Measurements from ENCODE around the gene CENPP.
"Not testable (repeated sequence)": the region's sequence is repeated elsewhere in the genome, so short reads cannot be mapped to it uniquely, and the experiment has no call there.

CENPP gene

DNA sequence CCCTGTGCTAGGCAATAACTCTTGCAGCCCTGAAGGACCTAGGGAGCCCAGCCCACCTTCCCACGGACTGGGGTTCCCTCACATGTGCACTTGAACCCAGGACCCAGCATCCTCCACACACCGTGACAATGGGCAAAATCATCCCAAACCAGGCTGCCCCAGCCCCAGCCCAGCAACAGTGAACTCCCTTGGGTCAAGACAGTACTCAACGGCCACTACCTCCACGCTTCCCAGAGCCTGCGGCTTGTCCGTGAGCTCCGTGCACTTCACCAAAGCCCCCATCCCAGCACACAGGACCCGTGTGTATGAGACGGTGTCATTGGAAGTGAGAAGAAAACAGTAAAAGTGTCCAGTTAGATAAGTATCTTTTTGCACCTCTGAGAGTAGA is 288.4 kb downstream of the CENPP start:
- no peak for DNase-seq (ENCODE audit: insufficient read length, low spot score)
- FAIRE-seq, result no peak
- TF ChIP-seq POLR2A (IDR thresholded peaks at IDR 0.05; ENCODE audit: low read depth, low read length), result no peak

DNA sequence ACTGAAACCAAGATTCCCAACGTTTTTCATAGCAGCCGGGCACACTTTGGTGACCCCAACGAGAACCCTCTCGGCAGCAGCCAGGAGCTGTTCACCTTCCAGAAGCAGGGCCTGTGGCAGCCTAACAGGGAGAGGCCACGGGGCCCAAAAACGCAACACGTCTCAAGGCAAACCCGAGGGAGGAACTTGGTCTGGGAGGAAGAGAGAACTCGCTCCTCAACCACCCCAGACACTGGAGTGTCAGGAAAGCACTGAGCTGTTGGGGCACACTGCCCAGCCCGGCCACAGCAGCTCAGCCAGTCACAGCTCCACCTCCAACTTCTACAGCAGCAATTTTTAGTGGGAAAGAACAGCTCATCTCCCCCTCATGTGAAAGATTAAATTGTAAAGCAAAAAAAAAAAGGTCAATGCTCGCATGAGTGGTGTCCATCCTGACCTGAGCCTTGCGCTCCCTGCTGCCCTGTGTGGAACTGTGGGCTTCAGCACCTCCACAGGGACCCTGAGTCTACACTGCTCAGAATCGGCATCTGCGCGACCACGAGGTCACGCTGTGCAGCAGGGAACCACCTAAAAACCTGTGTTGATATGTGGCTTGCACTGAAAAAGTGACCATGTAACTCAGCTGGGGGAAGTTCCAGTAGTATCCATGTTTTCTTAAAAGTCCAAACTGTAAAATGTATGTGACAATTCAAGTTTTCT is 289.2 kb downstream of the CENPP start:
- no peak for TF ChIP-seq POLR2A (IDR thresholded peaks at IDR 0.05; ENCODE audit: low read depth, low read length)
- DNase-seq (ENCODE audit: insufficient read length, low spot score) (no peak), FAIRE-seq (no peak)

DNA sequence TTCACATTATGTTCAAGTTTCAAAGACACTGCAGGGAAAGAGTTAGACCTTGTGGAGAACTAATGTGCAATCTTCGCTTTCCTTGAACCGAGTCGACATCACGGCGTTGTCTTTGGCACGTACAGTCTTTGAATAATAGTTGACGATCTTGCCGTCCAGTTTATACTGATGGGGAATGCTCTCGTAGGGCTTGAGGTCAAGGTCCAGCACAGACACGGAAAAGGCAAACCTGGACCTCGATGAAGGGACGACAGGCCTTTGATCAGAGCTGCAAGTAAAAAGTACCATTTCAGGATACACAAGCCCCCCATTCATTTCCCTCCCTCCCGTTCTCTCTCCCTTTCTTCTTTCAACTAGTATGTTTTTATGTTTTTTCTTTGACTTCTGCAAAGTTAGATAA is 290.0 kb downstream of the CENPP start:
- FAIRE-seq (no peak), DNase-seq (ENCODE audit: insufficient read length, low spot score) (no peak)
- TF ChIP-seq POLR2A (IDR thresholded peaks at IDR 0.05; ENCODE audit: low read depth, low read length), result no peak

DNA sequence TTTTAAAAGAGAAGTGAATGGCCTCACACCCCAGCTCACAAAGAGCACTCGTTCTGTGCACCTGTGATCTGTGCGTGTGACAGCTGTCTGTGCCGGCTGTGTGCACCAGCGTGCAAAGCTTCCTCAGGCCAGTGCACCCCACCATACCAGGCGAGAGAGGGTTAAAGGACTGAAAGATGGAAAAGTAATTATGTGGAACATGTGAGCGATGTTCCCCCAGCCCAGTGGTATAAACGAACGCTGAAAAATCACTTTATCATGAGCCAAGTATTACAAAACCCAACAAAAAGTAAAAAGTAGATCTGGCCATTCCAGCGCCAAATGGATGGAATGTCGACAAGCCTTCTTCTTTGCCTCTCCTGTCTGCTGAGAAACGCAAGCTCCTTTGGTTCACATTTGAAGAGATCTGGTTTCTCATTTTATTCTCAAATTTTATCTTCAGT is 290.5 kb downstream of the CENPP start:
- FAIRE-seq (no peak), DNase-seq (ENCODE audit: insufficient read length, low spot score) (no peak)
- no peak for TF ChIP-seq POLR2A (IDR thresholded peaks at IDR 0.05; ENCODE audit: low read depth, low read length)

DNA sequence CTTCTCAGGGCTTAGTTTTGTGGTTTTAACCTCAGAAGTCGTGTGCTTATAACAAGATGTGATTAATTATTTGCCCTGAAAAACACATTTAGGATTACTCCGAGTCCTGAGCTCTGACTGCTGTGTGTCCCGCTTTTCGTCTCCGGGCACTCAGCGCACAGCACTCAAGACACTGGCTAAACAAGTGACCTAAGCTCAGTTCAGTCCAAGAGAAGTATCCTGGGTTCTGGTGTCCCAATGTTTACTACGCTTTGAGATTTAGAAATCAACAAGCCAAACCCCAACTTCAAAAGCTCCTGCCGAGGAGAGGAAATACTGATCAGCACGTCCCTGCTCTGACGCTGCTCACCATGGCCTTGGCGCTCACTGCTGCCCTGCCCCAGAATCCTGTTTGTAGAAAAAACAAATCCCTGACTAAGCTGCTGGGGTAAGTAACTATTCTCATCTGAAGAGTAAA is 290.9 kb downstream of the CENPP start:
- FAIRE-seq (no peak), DNase-seq (ENCODE audit: insufficient read length, low spot score) (no peak)
- TF ChIP-seq POLR2A (IDR thresholded peaks at IDR 0.05; ENCODE audit: low read depth, low read length), result no peak

DNA sequence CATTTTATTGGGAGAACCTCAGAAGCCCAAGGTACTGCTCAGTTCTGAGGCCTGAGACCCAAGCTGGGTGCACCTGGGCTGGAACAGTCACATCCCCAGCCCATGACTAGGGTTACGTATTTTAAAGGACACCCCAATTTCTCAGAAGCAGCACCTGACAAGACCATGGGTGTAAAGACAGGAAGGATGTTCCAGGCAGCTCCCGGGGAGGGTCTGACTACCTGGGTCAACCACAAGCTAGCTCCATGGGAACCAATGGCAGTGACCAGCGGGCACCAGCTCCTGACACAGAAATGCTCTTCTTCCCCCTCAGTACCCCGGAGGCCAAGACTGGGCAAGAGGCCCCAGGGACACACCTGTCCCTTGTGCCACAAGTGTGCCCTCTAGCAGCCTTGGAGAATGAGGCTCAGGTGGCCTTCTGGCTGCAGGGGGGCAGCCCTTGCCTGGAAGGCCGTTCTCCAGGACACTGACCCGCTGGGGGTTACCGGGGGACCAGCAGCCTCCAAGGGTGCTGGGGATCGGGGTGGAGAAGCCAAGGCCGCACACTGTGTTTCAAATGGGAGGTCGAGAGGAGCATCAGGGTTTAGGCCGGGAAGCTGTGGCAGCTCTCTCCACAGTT is 291.6 kb downstream of the CENPP start:
- DNase-seq (ENCODE audit: insufficient read length, low spot score) (no peak), FAIRE-seq (no peak)
- TF ChIP-seq POLR2A (IDR thresholded peaks at IDR 0.05; ENCODE audit: low read depth, low read length), result no peak

DNA sequence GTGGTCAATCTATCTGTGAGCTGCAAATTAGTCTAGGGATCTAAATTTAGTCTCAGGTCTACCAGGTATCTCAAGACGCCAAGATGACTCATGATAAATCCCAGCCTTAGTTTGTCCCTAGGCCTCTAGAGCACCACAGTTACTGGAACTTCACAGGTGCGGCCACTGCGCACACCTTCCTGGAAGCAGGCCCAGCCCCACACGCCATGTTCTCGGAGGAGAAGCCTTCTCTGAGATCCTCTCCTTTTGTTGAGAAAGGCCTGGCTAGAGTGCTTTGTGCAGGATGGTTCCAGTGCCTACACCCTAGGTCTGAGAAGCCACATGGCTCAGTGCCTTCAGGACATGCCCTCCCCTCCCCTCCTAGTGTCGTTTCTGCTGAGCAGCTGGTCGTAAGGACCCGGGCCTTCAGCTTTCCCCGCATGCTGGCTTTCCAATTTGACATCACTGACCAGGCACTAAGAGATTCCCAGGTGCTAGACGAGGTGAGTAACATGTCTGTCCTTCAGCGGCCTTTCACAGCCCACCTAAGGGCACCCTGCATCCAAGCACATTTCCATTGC is 292.3 kb downstream of the CENPP start:
- DNase-seq (ENCODE audit: insufficient read length, low spot score) (no peak), FAIRE-seq (no peak)
- TF ChIP-seq POLR2A (IDR thresholded peaks at IDR 0.05; ENCODE audit: low read depth, low read length), result no peak

GRCh38 chr9:92618633-92619225 is 293.0 kb downstream of the CENPP start:
- no peak for TF ChIP-seq POLR2A (IDR thresholded peaks at IDR 0.05; ENCODE audit: low read depth, low read length)
- no peak for FAIRE-seq

DNA sequence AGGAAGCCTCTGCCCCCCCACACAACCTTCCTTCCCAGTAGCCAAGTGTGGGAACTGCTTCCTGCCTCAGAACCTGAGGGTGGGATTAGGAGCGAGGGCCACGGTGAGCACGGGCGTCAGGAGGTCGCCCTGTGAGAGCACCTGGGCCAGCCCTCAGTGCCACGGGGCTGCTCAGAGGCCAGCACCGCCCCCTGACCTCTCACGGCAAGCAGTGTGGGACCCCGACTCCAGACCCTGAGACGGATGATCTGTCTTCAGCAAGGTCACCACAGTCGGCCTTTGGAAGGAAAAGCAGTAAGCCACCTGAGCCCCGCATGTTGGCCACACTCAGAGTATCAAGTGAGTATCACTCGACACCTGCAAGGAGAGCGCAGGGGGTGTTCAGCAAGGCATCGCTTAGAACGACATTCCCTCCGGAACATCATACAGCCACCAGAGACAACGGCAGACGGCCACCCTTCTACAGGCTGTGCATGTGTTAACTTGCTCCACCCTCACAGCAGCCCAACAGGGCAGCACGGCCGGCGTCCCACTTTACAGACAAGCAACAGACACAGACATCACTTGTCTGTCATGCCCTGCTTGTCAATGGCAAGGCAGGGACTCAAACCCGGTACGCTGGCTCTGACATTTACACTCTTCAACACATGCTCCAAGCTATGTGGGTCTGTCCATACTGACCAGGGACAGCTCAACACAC is 294.0 kb downstream of the CENPP start:
- TF ChIP-seq POLR2A (IDR thresholded peaks at IDR 0.05; ENCODE audit: low read depth, low read length), result no peak
- DNase-seq (ENCODE audit: insufficient read length, low spot score) (no peak), FAIRE-seq (no peak)

More at GRCh38 chr9:92618633-92619225, 293.0 kb downstream of the CENPP start:
- DNase-seq (ENCODE audit: insufficient read length, low spot score), result no peak

- TF ChIP-seq POLR2A (IDR thresholded peaks at IDR 0.05; ENCODE audit: low read depth, low read length), result no peak
- DNase-seq (ENCODE audit: insufficient read length, low spot score) (no peak), FAIRE-seq (no peak)
Measured at GRCh38 chr9:92620845-92621244, 295.1 kb downstream of the CENPP start.

DNA sequence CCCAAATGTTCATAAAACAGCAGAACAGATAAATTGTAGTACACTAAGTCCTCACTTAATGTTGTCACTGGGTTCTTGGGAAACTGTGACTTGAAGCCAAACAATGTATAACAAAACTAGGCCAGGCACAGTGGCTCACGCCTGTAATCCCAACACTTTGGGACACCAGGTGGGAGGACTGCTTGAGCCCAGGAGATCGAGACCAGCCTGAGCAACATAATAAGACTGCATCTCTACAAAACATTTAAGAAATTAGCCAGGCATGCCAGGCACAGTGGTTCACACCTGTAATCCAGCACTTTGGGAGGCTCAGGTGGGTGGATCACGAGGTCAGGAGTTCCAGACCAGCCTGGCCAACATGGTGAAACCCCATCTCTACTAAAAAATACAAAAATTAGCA is 298.2 kb downstream of the CENPP start:
- DNase-seq (ENCODE audit: insufficient read length, low spot score); FAIRE-seq: not testable (repeated sequence)

DNA sequence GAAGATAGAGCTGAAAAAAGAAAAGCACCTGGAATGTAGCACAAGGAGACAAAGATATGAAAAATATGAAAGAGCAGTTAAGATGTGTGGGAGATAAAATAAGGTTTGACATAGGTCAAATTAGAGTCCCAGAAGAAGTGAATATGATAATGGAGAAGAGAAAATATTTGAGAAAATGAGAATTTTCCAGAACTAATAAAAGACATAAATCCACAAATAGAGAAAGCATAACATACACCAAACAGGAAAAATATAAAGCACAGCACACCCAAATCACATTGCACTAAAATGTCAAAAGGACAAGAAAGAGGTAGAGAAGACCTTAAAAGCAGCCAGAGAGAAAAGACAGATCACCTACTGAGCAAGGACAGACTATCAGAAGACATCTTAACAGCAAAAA is 300.7 kb downstream of the CENPP start:
- FAIRE-seq, result no peak
- DNase-seq (ENCODE audit: insufficient read length, low spot score), result no peak
- no peak for TF ChIP-seq POLR2A (IDR thresholded peaks at IDR 0.05; ENCODE audit: low read depth, low read length)

DNA sequence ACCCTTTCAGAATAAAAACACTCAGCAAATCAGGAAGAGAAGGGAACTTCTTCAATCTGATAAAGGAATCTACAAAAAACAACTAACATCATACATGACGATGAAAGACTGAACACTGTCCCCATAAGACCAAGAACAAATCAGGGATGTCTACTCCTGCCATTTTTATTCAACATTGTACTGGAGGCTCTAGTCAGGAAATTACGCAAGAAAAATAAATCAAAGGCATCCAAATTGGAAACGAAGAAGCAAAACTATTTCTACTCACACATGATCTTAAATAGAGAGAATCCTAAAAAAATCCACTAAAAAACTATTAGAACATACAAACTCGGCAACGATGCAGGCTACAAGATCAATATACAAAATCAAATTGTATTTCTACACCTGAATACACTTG is 301.9 kb downstream of the CENPP start:
- no peak for FAIRE-seq
- no peak for TF ChIP-seq POLR2A (IDR thresholded peaks at IDR 0.05; ENCODE audit: low read depth, low read length)
- DNase-seq (ENCODE audit: insufficient read length, low spot score), result no peak

All from H54 (cell line).